SK-N-SH (cell line): ENCODE data around the gene PLA2G2D. TPM values are rescaled to one million over a fixed set of nuclear protein-coding genes. Genes with fewer than 3 reads are reported as not detected.
A peak's percentile ranks its signal among the peaks of the same experiment; 100 is the strongest.

Experiments used
- CTCF ChIA-PET: fragments of 300-600, 350-600 bp; formaldehyde crosslinking; extraction: SDS; loops from one replicate; lab custom pipeline; 2021; lab: Yijun Ruan, JAX
- POLR2A ChIA-PET: fragments of 350-600 bp; sonication (Branson Sonifier 250); formaldehyde crosslinking; extraction: SDS; loops from one replicate; lab custom pipeline; 2020; ENCODE audit warnings: antibody characterized with exemption, inconsistent platforms; lab: Yijun Ruan, JAX
- DNase-seq: peaks from one replicate; pipeline ENCODE4 v3.0.0; 2012
- H2AFZ ChIP-seq: fragments of 200-600 bp; sonication (generic); 2 replicates; pipeline ENCODE4 v1.8.1; 2016; ENCODE audit warnings: antibody characterized with exemption, mild to moderate bottlenecking, low read depth
- H3F3A ChIP-seq: fragments of 200-600 bp; sonication (generic); replicated peaks from 2 replicates; pipeline ENCODE3; 2016; ENCODE audit warnings: antibody characterized with exemption, mild to moderate bottlenecking; ENCODE audit not compliant: insufficient read depth
- H3K27ac ChIP-seq, 2 experiments: fragments of 200-500 bp in 1 of 2; fragments of 200-600 bp in 1 of 2; sonication (Bioruptor generic) in 1 of 2; sonication (generic), shearing (Covaris generic) in 1 of 2; 2 replicates each; pipeline versions ENCODE4 v1.5.1 to v1.6.1; 2014 to 2016; ENCODE audit warnings: low read depth in 2 of 2, inconsistent platforms in 1 of 2, low read length in 1 of 2, mild to moderate bottlenecking in 1 of 2, mixed read lengths in 1 of 2
- H3K27me3 ChIP-seq: fragments of 200-600 bp; sonication (generic), shearing (Covaris generic); 2 replicates; pipeline ENCODE4 v1.6.1; 2016; ENCODE audit warnings: mixed run types; ENCODE audit not compliant: insufficient read depth
- H3K36me3 ChIP-seq, 2 experiments: fragments of 200-500 bp in 1 of 2; fragments of 200-600 bp in 1 of 2; sonication (Bioruptor generic) in 1 of 2; sonication (generic) in 1 of 2; replicated peaks in 1 of 2; 2 replicates each; pipeline versions ENCODE3 to v1.5.1; 2014 to 2016; ENCODE audit warnings: low read length in 1 of 2, mild to moderate bottlenecking in 1 of 2; ENCODE audit not compliant: insufficient read depth in 2 of 2, control insufficient read depth in 1 of 2
- H3K4me1 ChIP-seq, 2 experiments: fragments of 200-500 bp in 1 of 2; fragments of 200-600 bp in 1 of 2; sonication (Bioruptor generic) in 1 of 2; sonication (generic), shearing (Covaris generic) in 1 of 2; 2 replicates each; pipeline versions ENCODE4 v1.5.1 to v1.6.1; 2014 to 2016; ENCODE audit warnings: low read depth in 1 of 2, low read length in 1 of 2, mixed run types in 1 of 2; ENCODE audit not compliant: insufficient read depth in 2 of 2, control insufficient read depth in 1 of 2
- H3K4me2 ChIP-seq: fragments of 200-600 bp; sonication (generic), shearing (Covaris generic); 2 replicates; pipeline ENCODE4 v1.6.1; 2017; ENCODE audit warnings: mixed run types
- H3K4me3 ChIP-seq, 2 experiments: fragments of 200-500 bp in 1 of 2; fragments of 200-600 bp in 1 of 2; sonication (Bioruptor generic) in 1 of 2; sonication (generic), shearing (Covaris generic) in 1 of 2; 2 replicates each; pipeline versions ENCODE4 v1.5.1 to v1.8.1; 2014 to 2016; ENCODE audit warnings: low read depth in 2 of 2, inconsistent platforms in 1 of 2, low read length in 1 of 2, mild to moderate bottlenecking in 1 of 2, mixed read lengths in 1 of 2, moderate library complexity in 1 of 2
- H3K79me2 ChIP-seq: fragments of 200-600 bp; sonication (generic); 2 replicates; pipeline ENCODE4 v1.8.1; 2017; ENCODE audit warnings: mild to moderate bottlenecking; ENCODE audit not compliant: insufficient read depth
- H3K9ac ChIP-seq: fragments of 200-600 bp; sonication (generic); 2 replicates; pipeline ENCODE4 v1.6.1; 2017; ENCODE audit warnings: mixed run types
- H3K9me2 ChIP-seq: fragments of 200-600 bp; sonication (generic); 2 replicates; pipeline ENCODE4 v1.6.1; 2017; ENCODE audit warnings: mixed run types
- H3K9me3 ChIP-seq: fragments of 200-600 bp; sonication (generic); 2 replicates; pipeline ENCODE4 v1.6.1; 2017; ENCODE audit warnings: mixed run types, mild to moderate bottlenecking, moderate library complexity
- H4K20me1 ChIP-seq: fragments of 200-600 bp; sonication (generic); 2 replicates; pipeline ENCODE4 v1.6.1; 2017; ENCODE audit warnings: mild to moderate bottlenecking, mixed run types; ENCODE audit not compliant: insufficient read depth
- CHD2 ChIP-seq: fragments of 150-350 bp; IDR thresholded peaks from 2 replicates; pipeline ENCODE4 v1.6.1; 2018; ENCODE audit warnings: low read length; ENCODE audit not compliant: partially characterized antibody
- EP300 ChIP-seq, 2 experiments: IDR thresholded peaks; 2 replicates each; pipeline versions ENCODE4 v1.4.0 to v1.6.1; 2012; ENCODE audit warnings: borderline replicate concordance in 1 of 2, low read depth in 1 of 2, low read length in 1 of 2
- FOXM1 ChIP-seq: IDR thresholded peaks from 2 replicates; pipeline ENCODE4 v1.4.0; 2012; ENCODE audit warnings: low read depth, mild to moderate bottlenecking
- MEF2A ChIP-seq: IDR thresholded peaks from 2 replicates; pipeline ENCODE4 v1.4.0; 2012; ENCODE audit warnings: low read depth, borderline replicate concordance
- NFIC ChIP-seq: IDR thresholded peaks from 2 replicates; pipeline ENCODE4 v1.4.0; 2012; ENCODE audit warnings: borderline replicate concordance
- NRF1 ChIP-seq: IDR thresholded peaks from 2 replicates; pipeline ENCODE4 v1.6.1; 2012; ENCODE audit warnings: low read depth, mild to moderate bottlenecking, low read length
- POLR2AphosphoS5 ChIP-seq: IDR thresholded peaks from 2 replicates; pipeline ENCODE4 v1.6.1; 2012; ENCODE audit warnings: low read depth, low read length
- SMC3 ChIP-seq: IDR thresholded peaks from 2 replicates; pipeline ENCODE4 v1.6.1; 2012; ENCODE audit warnings: low read depth, low read length, improper control_type of control experiment
- TCF12 ChIP-seq: IDR thresholded peaks from 2 replicates; pipeline ENCODE4 v1.4.0; 2012
- TEAD4 ChIP-seq: IDR thresholded peaks from 2 replicates; pipeline ENCODE4 v1.4.0; 2012; ENCODE audit warnings: mild to moderate bottlenecking, borderline replicate concordance; ENCODE audit not compliant: insufficient read depth
- WGBS: methylation state at CpG from one replicate; pipeline ENCODE4 v1.1.6; 2017; ENCODE audit warnings: low lambda C conversion rate; 5-methylcytosine and 5-hydroxymethylcytosine counted together
- polyA plus RNA-seq, 3 experiments: library from polyadenylated mRNA; depleted of rRNA; stranded (reverse); fragments of >200 nt; gene quantifications; 2 replicates each; pipeline ENCODE4 v1.2.3, GENCODE V29; 2012
- TF ChIP-seq, protein P1 (sequence below): fragments of 150-350 bp; IDR thresholded peaks from 2 replicates; pipeline ENCODE4 v1.6.1; 2017; ENCODE audit warnings: antibody characterized with exemption, low read length, low read depth, borderline replicate concordance

PLA2G2D gene, protein sequence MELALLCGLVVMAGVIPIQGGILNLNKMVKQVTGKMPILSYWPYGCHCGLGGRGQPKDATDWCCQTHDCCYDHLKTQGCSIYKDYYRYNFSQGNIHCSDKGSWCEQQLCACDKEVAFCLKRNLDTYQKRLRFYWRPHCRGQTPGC
- not detected in 2 replicates for polyA plus RNA-seq (2012; rRNA removed)
- polyA plus RNA-seq (2012; cell fraction: cytosol; rRNA removed), result not detected in 2 replicates
- polyA plus RNA-seq (2012; cell fraction: nucleus; rRNA removed), result 0.05 TPM in 1 of 2 replicates, not detected in the other

GRCh38 chr1:20119347-20119746 lies at the start of gene PLA2G2D:
TSS of gene PLA2G2D (minus strand) at chr1:20119536. CDS start at chr1:20119498, 38 bp downstream.
- H3K9me2 ChIP-seq, result no peaks in the 10 kb centered on the region
- ChIA-PET POLR2A (no interaction called here), CTCF (interaction anchor here (1.2 to 1.6 kb wide), 2 partner anchors 8 to 32 kb away, joined by 4 to 6 read pairs; no protein-coding TSS in a partner anchor)
- H4K20me1 ChIP-seq, result no peaks in the 10 kb centered on the region
- H3K27me3 ChIP-seq, result peaks cover 5% of the 10 kb centered on the region; the same call in 1 of the 2 replicates
- H3K79me2 ChIP-seq, result no peaks in the 10 kb centered on the region
- no peaks in the 10 kb centered on the region for H3K36me3 ChIP-seq
- no peak within 1 kb of the TSS for H3K4me3 ChIP-seq
- no peaks in the 10 kb centered on the region for H3K9me3 ChIP-seq
- H2AFZ ChIP-seq, result no peak within 1 kb of the TSS
- H3F3A ChIP-seq, result no peaks in the 10 kb centered on the region
- TF ChIP-seq MEF2A (no peak), TEAD4 (no peak), POLR2AphosphoS5 (no peak), CHD2 (no peak), TCF12 (no peak), FOXM1 (no peak), EP300 (IDR thresholded peaks at IDR 0.05; ENCODE audit: borderline replicate concordance in 1 of 2, low read depth in 1 of 2, low read length in 1 of 2) (no peak)
- H3K27ac ChIP-seq, result no peak within 1 kb of the TSS
- H3K9ac ChIP-seq, result no peak within 1 kb of the TSS
- H3K4me2 ChIP-seq, result no peak within 1 kb of the TSS
- WGBS, result no CpG with 5 or more reads among the region's 2 CpGs
- DNase-seq, result no peak
- peaks cover 0 to 4% of the 10 kb centered on the region in 2 experiments; a peak in 1 of 4 replicates for H3K4me1 ChIP-seq

DNA sequence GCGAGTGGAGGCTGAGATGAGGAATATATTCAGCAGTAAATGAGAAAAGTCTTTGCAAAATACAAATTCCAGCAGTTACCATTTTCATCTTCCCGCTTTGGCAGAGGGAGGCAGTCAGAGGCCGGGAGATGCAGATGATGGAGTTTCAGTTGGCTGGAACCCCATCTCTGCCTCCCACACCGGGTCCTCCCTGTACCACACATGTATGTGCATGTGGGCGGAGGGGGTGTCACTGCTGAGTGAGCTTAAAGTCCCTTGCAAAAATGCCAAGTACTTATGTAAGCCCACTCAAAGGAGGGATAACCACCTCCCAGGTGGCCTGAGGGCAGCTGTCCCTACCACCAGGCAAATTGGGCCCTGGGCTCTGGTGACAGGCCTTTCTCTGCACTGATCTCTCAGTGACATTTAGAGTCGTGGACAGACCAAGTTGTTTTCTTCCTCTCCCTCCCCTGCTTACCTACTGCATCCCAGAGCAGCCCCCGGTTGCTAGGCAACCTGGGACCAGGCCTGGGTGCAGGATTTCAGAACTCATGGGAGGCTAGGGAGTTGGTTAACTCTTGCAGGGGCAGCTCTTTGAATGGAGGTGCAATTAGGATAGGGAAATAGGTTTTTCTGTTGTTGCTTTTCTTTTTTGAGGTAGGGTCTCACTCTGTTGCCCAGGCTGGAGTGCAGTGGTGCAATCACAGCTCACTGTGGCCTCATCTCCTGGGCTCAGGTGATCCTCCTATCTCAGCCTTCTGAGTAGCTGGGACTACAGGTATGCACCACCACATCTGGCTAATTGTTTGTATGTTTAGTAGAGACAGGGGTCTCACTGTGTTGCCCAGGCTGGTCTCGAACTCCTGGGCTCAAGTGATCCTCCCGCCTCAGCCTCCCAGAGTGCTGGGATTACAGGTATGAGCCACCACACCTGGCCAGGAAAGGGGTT lies 49.5 kb upstream of the PLA2G2D start:
- Histone ChIP-seq H3K9me2 (no peaks in the 10 kb centered on the region), H3K4me3 (no peak overlapping the region), H3K27me3 (no peaks in the 10 kb centered on the region; the same call in 1 of the 2 replicates), H3F3A (no peaks in the 10 kb centered on the region), H3K79me2 (no peaks in the 10 kb centered on the region), H3K9me3 (no peaks in the 10 kb centered on the region), H3K36me3 (no peaks in the 10 kb centered on the region), H3K9ac (no peak overlapping the region), H3K4me1 (no peaks in the 10 kb centered on the region; a peak in 1 of 4 replicates), H2AFZ (no peak overlapping the region), H4K20me1 (no peaks in the 10 kb centered on the region), H3K4me2 (no peak overlapping the region), H3K27ac (no peak overlapping the region)
- TF ChIP-seq SMC3 (no peak), NRF1 (no peak), NFIC (no peak), TCF12 (no peak), FOXM1 (no peak)
- TF ChIP-seq, protein P1, sequence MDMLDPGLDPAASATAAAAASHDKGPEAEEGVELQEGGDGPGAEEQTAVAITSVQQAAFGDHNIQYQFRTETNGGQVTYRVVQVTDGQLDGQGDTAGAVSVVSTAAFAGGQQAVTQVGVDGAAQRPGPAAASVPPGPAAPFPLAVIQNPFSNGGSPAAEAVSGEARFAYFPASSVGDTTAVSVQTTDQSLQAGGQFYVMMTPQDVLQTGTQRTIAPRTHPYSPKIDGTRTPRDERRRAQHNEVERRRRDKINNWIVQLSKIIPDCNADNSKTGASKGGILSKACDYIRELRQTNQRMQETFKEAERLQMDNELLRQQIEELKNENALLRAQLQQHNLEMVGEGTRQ, result no peak
- DNase-seq, result peak; percentile 59
- ChIA-PET CTCF (interaction anchor here (0.9 to 8.5 kb wide), 9 partner anchors 10 to 315 kb away, joined by 3 to 75 read pairs (median 3); no protein-coding TSS in a partner anchor), POLR2A (no interaction called here)
- WGBS, result 38% methylated on average over 9 of the region's 9 CpGs
